ENCODE results near the gene FAM222A. TPM values are rescaled to one million over a fixed set of nuclear protein-coding genes. Genes with fewer than 3 reads are reported as not detected.

FAM222A gene
- total RNA-seq, 1 donor from 2014 or later, result 2.5 TPM

DNA sequence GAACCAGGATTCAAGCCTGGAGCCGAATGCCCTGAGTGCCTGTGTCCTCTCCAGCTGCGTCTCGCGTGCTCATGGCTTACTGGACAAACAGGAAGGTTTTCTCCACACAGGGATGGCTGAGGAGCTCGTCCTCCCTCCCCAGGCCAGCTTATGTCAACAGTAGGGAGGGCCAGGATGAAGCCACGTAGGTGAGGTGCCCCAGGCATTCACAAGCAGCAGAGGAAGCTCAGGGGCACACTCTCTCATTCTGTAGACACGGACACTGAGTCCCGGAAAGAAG, 70.3 kb downstream of the FAM222A start:
- TF ChIP-seq, protein P1, sequence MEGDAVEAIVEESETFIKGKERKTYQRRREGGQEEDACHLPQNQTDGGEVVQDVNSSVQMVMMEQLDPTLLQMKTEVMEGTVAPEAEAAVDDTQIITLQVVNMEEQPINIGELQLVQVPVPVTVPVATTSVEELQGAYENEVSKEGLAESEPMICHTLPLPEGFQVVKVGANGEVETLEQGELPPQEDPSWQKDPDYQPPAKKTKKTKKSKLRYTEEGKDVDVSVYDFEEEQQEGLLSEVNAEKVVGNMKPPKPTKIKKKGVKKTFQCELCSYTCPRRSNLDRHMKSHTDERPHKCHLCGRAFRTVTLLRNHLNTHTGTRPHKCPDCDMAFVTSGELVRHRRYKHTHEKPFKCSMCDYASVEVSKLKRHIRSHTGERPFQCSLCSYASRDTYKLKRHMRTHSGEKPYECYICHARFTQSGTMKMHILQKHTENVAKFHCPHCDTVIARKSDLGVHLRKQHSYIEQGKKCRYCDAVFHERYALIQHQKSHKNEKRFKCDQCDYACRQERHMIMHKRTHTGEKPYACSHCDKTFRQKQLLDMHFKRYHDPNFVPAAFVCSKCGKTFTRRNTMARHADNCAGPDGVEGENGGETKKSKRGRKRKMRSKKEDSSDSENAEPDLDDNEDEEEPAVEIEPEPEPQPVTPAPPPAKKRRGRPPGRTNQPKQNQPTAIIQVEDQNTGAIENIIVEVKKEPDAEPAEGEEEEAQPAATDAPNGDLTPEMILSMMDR (IDR thresholded peaks at IDR 0.05), result no peak
- TF ChIP-seq EZH2 (IDR thresholded peaks at IDR 0.05), result no peak
- TF ChIP-seq EZH2phosphoT487 (IDR thresholded peaks at IDR 0.05), result no peak
- Histone ChIP-seq H3K4me1 (no peaks in the 10 kb centered on the region), H3K27me3 (no peaks in the 10 kb centered on the region), H3F3A (ENCODE audit: low read depth) (no peaks in the 10 kb centered on the region), H4K20me1 (ENCODE audit: low read depth) (no peaks in the 10 kb centered on the region), H3K4me3 (no peak overlapping the region), H3K9ac (no peak overlapping the region), H3K9me3 (ENCODE audit: low read depth) (no peaks in the 10 kb centered on the region), H3K4me2 (no peak overlapping the region), H3K27ac (no peak overlapping the region), H2AFZ (replicated peaks) (no peak overlapping the region), H3K79me2 (ENCODE audit: low read depth) (no peaks in the 10 kb centered on the region), H3K36me3 (no peaks in the 10 kb centered on the region)
- Mint-ChIP-seq H3K27me3 (ENCODE audit: insufficient read depth, low read depth) (peaks cover 6% of the 10 kb centered on the region), H3K27ac (no peak overlapping the region), H3K36me3 (no peaks in the 10 kb centered on the region), H3K4me3 (no peak overlapping the region), H3K9me3 (peaks cover 5% of the 10 kb centered on the region), H3K4me1 (peaks cover 4% of the 10 kb centered on the region)
- no peak for DNase-seq (ENCODE audit: low spot score)

DNA sequence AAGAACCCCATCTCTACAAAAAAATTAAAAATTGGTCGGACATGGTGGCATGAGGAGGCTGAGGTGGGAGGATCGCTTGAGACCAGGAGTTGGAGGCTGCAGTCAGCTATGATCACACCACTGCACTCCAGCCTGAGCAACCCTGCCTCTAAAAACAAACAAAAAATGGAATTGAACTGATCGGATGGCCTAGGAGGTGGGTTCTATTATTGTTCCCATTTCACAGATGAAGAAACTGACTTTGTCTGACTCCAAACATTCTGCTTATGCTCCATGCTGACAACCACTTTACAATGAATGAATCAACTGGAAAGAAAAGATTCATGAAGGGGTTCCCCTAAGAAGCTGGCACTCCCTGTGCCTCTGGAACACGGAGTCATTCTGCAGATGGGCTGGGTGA, 72.2 kb downstream of the FAM222A start:
- Histone ChIP-seq H3K4me1 (no peaks in the 10 kb centered on the region), H3K4me2 (no peak overlapping the region), H3K4me3 (no peak overlapping the region), H3K9me3 (ENCODE audit: low read depth) (no peaks in the 10 kb centered on the region), H2AFZ (replicated peaks) (no peak overlapping the region), H3K9ac (no peak overlapping the region), H3K27me3 (no peaks in the 10 kb centered on the region), H3K36me3 (no peaks in the 10 kb centered on the region), H4K20me1 (ENCODE audit: low read depth) (no peaks in the 10 kb centered on the region), H3K79me2 (ENCODE audit: low read depth) (no peaks in the 10 kb centered on the region), H3F3A (ENCODE audit: low read depth) (no peaks in the 10 kb centered on the region), H3K27ac (no peak overlapping the region)
- Mint-ChIP-seq H3K4me1 (peaks cover 4% of the 10 kb centered on the region), H3K36me3 (no peaks in the 10 kb centered on the region), H3K27me3 (ENCODE audit: insufficient read depth, low read depth) (peaks cover 8% of the 10 kb centered on the region), H3K27ac (no peak overlapping the region), H3K4me3 (no peak overlapping the region), H3K9me3 (no peaks in the 10 kb centered on the region)
- no peak for DNase-seq (ENCODE audit: low spot score)
- TF ChIP-seq, protein P1 (IDR thresholded peaks at IDR 0.05), result no peak
- TF ChIP-seq EZH2 (IDR thresholded peaks at IDR 0.05) (no peak), EZH2phosphoT487 (IDR thresholded peaks at IDR 0.05) (no peak)

DNA sequence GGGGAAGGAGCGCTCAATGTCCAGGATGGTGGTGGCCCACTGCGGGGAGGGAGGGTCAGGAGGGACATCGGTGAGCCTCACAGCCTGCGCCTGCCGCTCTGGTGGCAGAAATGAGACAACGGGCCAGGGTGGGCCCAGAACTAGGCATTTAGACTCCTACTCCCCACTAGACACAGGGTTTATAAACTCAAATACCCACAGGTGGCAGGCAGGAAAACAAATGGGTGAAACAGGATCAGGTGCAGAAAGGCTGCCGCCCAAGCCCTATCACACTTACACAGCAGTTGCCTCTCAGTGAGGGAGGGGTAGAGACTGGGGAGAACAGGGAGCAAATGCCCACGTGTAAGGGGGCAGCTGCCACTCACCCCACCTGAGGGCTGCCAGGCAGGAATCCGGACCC, 73.2 kb downstream of the FAM222A start:
- H3K27ac Mint-ChIP-seq, result no peak overlapping the region
- Histone ChIP-seq H4K20me1 (ENCODE audit: low read depth) (no peaks in the 10 kb centered on the region), H3K27ac (no peak overlapping the region), H3K4me1 (no peaks in the 10 kb centered on the region), H3K36me3 (no peaks in the 10 kb centered on the region), H3K27me3 (no peaks in the 10 kb centered on the region), H3K9me3 (ENCODE audit: low read depth) (no peaks in the 10 kb centered on the region), H3F3A (ENCODE audit: low read depth) (no peaks in the 10 kb centered on the region), H3K4me2 (no peak overlapping the region), H3K79me2 (ENCODE audit: low read depth) (no peaks in the 10 kb centered on the region), H3K9ac (no peak overlapping the region), H3K4me3 (no peak overlapping the region), H2AFZ (replicated peaks) (no peak overlapping the region)
- H3K9me3 Mint-ChIP-seq, result no peaks in the 10 kb centered on the region
- no peak overlapping the region for H3K4me3 Mint-ChIP-seq
- H3K4me1 Mint-ChIP-seq, result peaks cover 4% of the 10 kb centered on the region
- H3K36me3 Mint-ChIP-seq, result no peaks in the 10 kb centered on the region
- no peak for DNase-seq (ENCODE audit: low spot score)
- TF ChIP-seq EZH2phosphoT487 (IDR thresholded peaks at IDR 0.05) (no peak), EZH2 (IDR thresholded peaks at IDR 0.05) (no peak)
- TF ChIP-seq, protein P1 (IDR thresholded peaks at IDR 0.05), result no peak
- peaks cover 8% of the 10 kb centered on the region for H3K27me3 Mint-ChIP-seq (ENCODE audit: insufficient read depth, low read depth)
